SU-DHL-6 (cell line): ENCODE results near the gene ACVR2A.

Source experiments
- H2AFZ ChIP-seq: fragments of 200-600 bp; sonication (generic); 2 replicates; pipeline ENCODE4 v1.6.1; 2014; ENCODE audit warnings: low read depth, mild to moderate bottlenecking, moderate library complexity, mixed read lengths, antibody characterized with exemption, low read length; ENCODE audit not compliant: severe bottlenecking
- H3F3A ChIP-seq: fragments of 200-600 bp; shearing (Covaris generic); 2 replicates; pipeline ENCODE4 v1.6.0; 2016; ENCODE audit warnings: antibody characterized with exemption, mild to moderate bottlenecking; ENCODE audit not compliant: insufficient read depth
- H3K27ac ChIP-seq: fragments of 200-600 bp; sonication (generic); 2 replicates; pipeline ENCODE4 v1.5.1; 2016; ENCODE audit warnings: low read depth, mild to moderate bottlenecking, low read length, moderate library complexity, mixed read lengths
- H3K27me3 ChIP-seq: fragments of 200-600 bp; sonication (generic), shearing (Covaris generic); 2 replicates; pipeline ENCODE4 v1.6.0; 2014; ENCODE audit warnings: mild to moderate bottlenecking, low read length
- H3K36me3 ChIP-seq: fragments of 200-600 bp; sonication (generic); 2 replicates; pipeline ENCODE4 v1.6.1; 2014; ENCODE audit warnings: mild to moderate bottlenecking, low read length, mixed read lengths
- H3K4me2 ChIP-seq: fragments of 300-600, 200-600 bp; shearing (Covaris generic), sonication (generic); 2 replicates; pipeline ENCODE4 v1.6.0; 2014; ENCODE audit warnings: low read length, low read depth, mild to moderate bottlenecking; ENCODE audit not compliant: poor library complexity, severe bottlenecking
- H3K4me3 ChIP-seq: fragments of 200-600 bp; sonication (generic); 2 replicates; pipeline ENCODE4 v1.5.1; 2014; ENCODE audit warnings: antibody characterized with exemption, low read length, mild to moderate bottlenecking, mixed read lengths; ENCODE audit not compliant: insufficient read depth, poor library complexity, severe bottlenecking
- H3K79me2 ChIP-seq: fragments of 200-600 bp; sonication (generic); 2 replicates; pipeline ENCODE4 v1.6.1; 2014; ENCODE audit warnings: mild to moderate bottlenecking, low read length, moderate library complexity; ENCODE audit not compliant: insufficient read depth
- H3K9ac ChIP-seq: fragments of 200-600 bp; sonication (generic); 2 replicates; pipeline ENCODE4 v1.7.0; 2014; ENCODE audit warnings: mild to moderate bottlenecking, low read length
- H3K9me2 ChIP-seq: fragments of 200-600 bp; sonication (generic); replicated peaks from 2 replicates; pipeline ENCODE4 v1.6.1; 2014; ENCODE audit warnings: low read length; ENCODE audit not compliant: insufficient read depth
- H3K9me3 ChIP-seq: fragments of 200-600 bp; sonication (generic); 2 replicates; pipeline ENCODE4 v1.6.1; 2014; ENCODE audit warnings: low read length, mixed read lengths; ENCODE audit not compliant: insufficient read depth
- H4K20me1 ChIP-seq: fragments of 200-600 bp; sonication (generic); 2 replicates; pipeline ENCODE4 v1.6.1; 2014; ENCODE audit warnings: low read depth, mild to moderate bottlenecking, antibody characterized with exemption, low read length, moderate library complexity, mixed read lengths
- CTCF ChIP-seq: fragments of 200-600 bp; sonication (generic); IDR thresholded peaks from one replicate; pipeline ENCODE4 v1.5.1; 2017; ENCODE audit warnings: antibody characterized with exemption, mild to moderate bottlenecking, low read length, moderate library complexity; ENCODE audit not compliant: insufficient read depth, poor library complexity, severe bottlenecking
- EZH2phosphoT487 ChIP-seq: fragments of 200-600 bp; sonication (generic), shearing (Covaris generic); conservative IDR thresholded peaks from 2 replicates; pipeline ENCODE4 v1.6.1; 2018; ENCODE audit warnings: mild to moderate bottlenecking, antibody characterized with exemption, low read length, moderate library complexity, mixed read lengths

The ACVR2A gene

GRCh38 chr2:147824620-147825019, 20.2 kb upstream of the ACVR2A start:
- Histone ChIP-seq H3K4me3 (no peak overlapping the region), H3K79me2 (no peaks in the 10 kb centered on the region), H2AFZ (no peak overlapping the region), H4K20me1 (no peaks in the 10 kb centered on the region), H3K9ac (no peak overlapping the region), H3K36me3 (no peaks in the 10 kb centered on the region), H3F3A (no peaks in the 10 kb centered on the region), H3K27me3 (no peaks in the 10 kb centered on the region), H3K27ac (no peak overlapping the region), H3K9me2 (no peaks in the 10 kb centered on the region), H3K9me3 (no peaks in the 10 kb centered on the region), H3K4me2 (no peak overlapping the region)
- TF ChIP-seq CTCF (no peak), EZH2phosphoT487 (no peak)

- Histone ChIP-seq H3K9ac (no peak overlapping the region), H3K9me2 (no peaks in the 10 kb centered on the region), H4K20me1 (no peaks in the 10 kb centered on the region), H3K4me2 (no peak overlapping the region), H3K4me3 (no peak overlapping the region), H3K79me2 (no peaks in the 10 kb centered on the region), H3K27ac (no peak overlapping the region), H2AFZ (no peak overlapping the region), H3K36me3 (no peaks in the 10 kb centered on the region), H3F3A (no peaks in the 10 kb centered on the region), H3K9me3 (no peaks in the 10 kb centered on the region), H3K27me3 (no peaks in the 10 kb centered on the region)
- TF ChIP-seq CTCF: no peak
- no peak for TF ChIP-seq EZH2phosphoT487
Measured at GRCh38 chr2:147826278-147827087, 18.3 kb upstream of the ACVR2A start.

- Histone ChIP-seq H3K9ac (no peak overlapping the region), H2AFZ (no peak overlapping the region), H3F3A (no peaks in the 10 kb centered on the region), H3K79me2 (no peaks in the 10 kb centered on the region), H3K9me3 (no peaks in the 10 kb centered on the region), H3K9me2 (no peaks in the 10 kb centered on the region), H3K4me2 (no peak overlapping the region), H3K27ac (no peak overlapping the region), H3K36me3 (no peaks in the 10 kb centered on the region), H3K27me3 (no peaks in the 10 kb centered on the region), H3K4me3 (no peak overlapping the region), H4K20me1 (no peaks in the 10 kb centered on the region)
- no peak for TF ChIP-seq EZH2phosphoT487
- no peak for TF ChIP-seq CTCF
Measured at GRCh38 chr2:147827088-147827375, 17.8 kb upstream of the ACVR2A start.

- Histone ChIP-seq H3K27me3 (0 out of 2 replicates have a peak, but pooled peaks cover 4% of the 10 kb centered on the region), H4K20me1 (no peaks in the 10 kb centered on the region)
- TF ChIP-seq EZH2phosphoT487 (no peak), CTCF (no peak)
Measured at GRCh38 chr2:147829106-147829505, 15.7 kb upstream of the ACVR2A start.

More at GRCh38 chr2:147829106-147829505, 15.7 kb upstream of the ACVR2A start:
- no peaks in the 10 kb centered on the region for H3F3A ChIP-seq
- no peaks in the 10 kb centered on the region for H3K9me3 ChIP-seq
- H3K4me2 ChIP-seq: no peak overlapping the region
- H2AFZ ChIP-seq: no peak overlapping the region
- no peak overlapping the region for H3K9ac ChIP-seq
- no peaks in the 10 kb centered on the region for H3K9me2 ChIP-seq
- H3K4me3 ChIP-seq: no peak overlapping the region
- no peak overlapping the region for H3K27ac ChIP-seq
- no peaks in the 10 kb centered on the region for H3K36me3 ChIP-seq
- no peaks in the 10 kb centered on the region for H3K79me2 ChIP-seq
